Measurements from ENCODE around the gene SLMAP. TPM values are rescaled to one million over a fixed set of nuclear protein-coding genes. Genes with fewer than 3 reads are reported as not detected.

SLMAP gene
- total RNA-seq, 1 experiment from 2014 or later = 78.9 TPM

- in situ Hi-C loops (cut with HindIII; ENCODE audit: low sequenced_read_pairs) = no loop called here
- no peak for DNase-seq (ENCODE audit: low spot score)
Observed at GRCh38 chr3:57746156-57747010, 9.7 kb upstream of the SLMAP start.

- in situ Hi-C loops (cut with HindIII; ENCODE audit: low sequenced_read_pairs) = no loop called here
- DNase-seq (ENCODE audit: low spot score) = no peak
Observed at GRCh38 chr3:57749542-57749941, 6.6 kb upstream of the SLMAP start.

GRCh38 chr3:57752307-57752706 lies 3.8 kb upstream of the SLMAP start:
- in situ Hi-C loops (cut with HindIII; ENCODE audit: low sequenced_read_pairs) = no loop called here
- DNase-seq (ENCODE audit: low spot score) = no peak

- in situ Hi-C loops (cut with HindIII; ENCODE audit: low sequenced_read_pairs) = no loop called here
- DNase-seq (ENCODE audit: low spot score) = no peak
Observed at GRCh38 chr3:57753016-57753415, 3.1 kb upstream of the SLMAP start.

- in situ Hi-C loops (cut with HindIII; ENCODE audit: low sequenced_read_pairs) = no loop called here
- DNase-seq (ENCODE audit: low spot score) = no peak
Observed at GRCh38 chr3:57755368-57755675, 787 bp upstream of the SLMAP start.

GRCh38 chr3:57756528-57757401 lies 656 bp downstream of the SLMAP start:
- DNase-seq (ENCODE audit: low spot score) = peak; percentile 17
- in situ Hi-C loops (cut with HindIII; ENCODE audit: low sequenced_read_pairs) = no loop called here

GRCh38 chr3:57757642-57758297 lies 1.7 kb downstream of the SLMAP start:
- DNase-seq (ENCODE audit: low spot score) = peak; percentile 13
- in situ Hi-C loops (cut with HindIII; ENCODE audit: low sequenced_read_pairs) = no loop called here

- no peak for DNase-seq (ENCODE audit: low spot score)
- in situ Hi-C loops (cut with HindIII; ENCODE audit: low sequenced_read_pairs) = no loop called here
Observed at GRCh38 chr3:57758686-57759085, 2.6 kb downstream of the SLMAP start.

- DNase-seq (ENCODE audit: low spot score) = no peak
- in situ Hi-C loops (cut with HindIII; ENCODE audit: low sequenced_read_pairs) = loop anchor here (10.0 kb wide), 1 partner anchor 60 kb away; no protein-coding TSS in a partner anchor
Observed at GRCh38 chr3:57764794-57765193, 8.7 kb downstream of the SLMAP start.

GRCh38 chr3:57768595-57768994 lies 12.5 kb downstream of the SLMAP start:
- in situ Hi-C loops (cut with HindIII; ENCODE audit: low sequenced_read_pairs) = loop anchor here (10.0 kb wide), 1 partner anchor 56 kb away; no protein-coding TSS in a partner anchor

GRCh38 chr3:57770009-57770827 lies 14.1 kb downstream of the SLMAP start:
- in situ Hi-C loops (cut with HindIII; ENCODE audit: low sequenced_read_pairs) = no loop called here
- DNase-seq (ENCODE audit: low spot score) = no peak

More at GRCh38 chr3:57768595-57768994, 12.5 kb downstream of the SLMAP start:
- no peak for DNase-seq (ENCODE audit: low spot score)

GRCh38 chr3:57772251-57772650 lies 16.1 kb downstream of the SLMAP start:
- in situ Hi-C loops (cut with HindIII; ENCODE audit: low sequenced_read_pairs) = no loop called here
- no peak for DNase-seq (ENCODE audit: low spot score)

GRCh38 chr3:57777774-57778173 lies 21.7 kb downstream of the SLMAP start:
- in situ Hi-C loops (cut with HindIII; ENCODE audit: low sequenced_read_pairs) = no loop called here
- no peak for DNase-seq (ENCODE audit: low spot score)

- in situ Hi-C loops (cut with HindIII; ENCODE audit: low sequenced_read_pairs) = no loop called here
- no peak for DNase-seq (ENCODE audit: low spot score)
Observed at GRCh38 chr3:57778494-57778893, 22.4 kb downstream of the SLMAP start.

GRCh38 chr3:57779666-57780065 lies 23.6 kb downstream of the SLMAP start:
- no peak for DNase-seq (ENCODE audit: low spot score)
- in situ Hi-C loops (cut with HindIII; ENCODE audit: low sequenced_read_pairs) = no loop called here

- in situ Hi-C loops (cut with HindIII; ENCODE audit: low sequenced_read_pairs) = no loop called here
- no peak for DNase-seq (ENCODE audit: low spot score)
Observed at GRCh38 chr3:57783186-57784088, 27.3 kb downstream of the SLMAP start.

- in situ Hi-C loops (cut with HindIII; ENCODE audit: low sequenced_read_pairs) = no loop called here
Observed at GRCh38 chr3:57784089-57784735, 28.1 kb downstream of the SLMAP start.

More at GRCh38 chr3:57784089-57784735, 28.1 kb downstream of the SLMAP start:
- no peak for DNase-seq (ENCODE audit: low spot score)
